Gastroesophageal sphincter (tissue), 3 donors: ENCODE measurements around the gene KIAA1614.

Experiments
- POLR2A ChIP-seq, 2 donors: fragments of 450-650 bp; IDR thresholded peaks; one replicate each; pipeline ENCODE4 v1.6.1; 2017; ENCODE audit warnings: antibody characterized with exemption in 2 of 2, mild to moderate bottlenecking in 2 of 2, moderate library complexity in 1 of 2
- TF ChIP-seq, protein P1 (sequence below), 4 experiments: fragments of 200-600 bp in 2 of 4; fragments of 450-650 bp in 2 of 4; sonication (generic) in 1 of 4; IDR thresholded peaks; one replicate each; pipeline ENCODE4 v1.5.1; 2017 to 2019; ENCODE audit warnings: antibody characterized with exemption in 4 of 4, mild to moderate bottlenecking in 2 of 4, moderate library complexity in 2 of 4

DNA sequence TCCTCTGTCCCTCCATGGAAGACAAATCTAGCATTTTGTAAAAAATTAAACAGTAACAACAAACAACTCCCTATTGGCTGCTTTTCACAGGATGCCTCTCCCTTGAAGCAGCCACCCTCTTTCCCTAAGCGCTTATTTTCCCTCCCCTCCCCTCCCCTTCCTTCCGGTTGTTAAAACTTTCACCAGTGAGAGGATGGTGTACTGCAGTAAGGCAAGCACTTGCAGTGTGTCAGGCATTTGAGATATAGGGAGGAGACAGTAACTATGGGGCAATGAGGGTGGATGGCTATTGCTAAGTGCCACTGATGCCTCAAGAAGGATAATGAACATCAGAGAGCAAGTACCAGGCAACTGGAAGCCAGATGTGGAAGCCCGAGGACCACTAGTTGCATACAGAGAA lies 19.1 kb upstream of the KIAA1614 start:
- TF ChIP-seq, protein P1, sequence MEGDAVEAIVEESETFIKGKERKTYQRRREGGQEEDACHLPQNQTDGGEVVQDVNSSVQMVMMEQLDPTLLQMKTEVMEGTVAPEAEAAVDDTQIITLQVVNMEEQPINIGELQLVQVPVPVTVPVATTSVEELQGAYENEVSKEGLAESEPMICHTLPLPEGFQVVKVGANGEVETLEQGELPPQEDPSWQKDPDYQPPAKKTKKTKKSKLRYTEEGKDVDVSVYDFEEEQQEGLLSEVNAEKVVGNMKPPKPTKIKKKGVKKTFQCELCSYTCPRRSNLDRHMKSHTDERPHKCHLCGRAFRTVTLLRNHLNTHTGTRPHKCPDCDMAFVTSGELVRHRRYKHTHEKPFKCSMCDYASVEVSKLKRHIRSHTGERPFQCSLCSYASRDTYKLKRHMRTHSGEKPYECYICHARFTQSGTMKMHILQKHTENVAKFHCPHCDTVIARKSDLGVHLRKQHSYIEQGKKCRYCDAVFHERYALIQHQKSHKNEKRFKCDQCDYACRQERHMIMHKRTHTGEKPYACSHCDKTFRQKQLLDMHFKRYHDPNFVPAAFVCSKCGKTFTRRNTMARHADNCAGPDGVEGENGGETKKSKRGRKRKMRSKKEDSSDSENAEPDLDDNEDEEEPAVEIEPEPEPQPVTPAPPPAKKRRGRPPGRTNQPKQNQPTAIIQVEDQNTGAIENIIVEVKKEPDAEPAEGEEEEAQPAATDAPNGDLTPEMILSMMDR (IDR thresholded peaks at IDR 0.05) = no peak
- no peak for TF ChIP-seq POLR2A (IDR thresholded peaks at IDR 0.05)
